Activated T-cell treated with anti-CD3 and anti-CD28 coated beads for 48 hours (primary cell): Measurements from ENCODE around the gene HNMT.
"Not testable (repeated sequence)": the region's sequence is repeated elsewhere in the genome, so short reads cannot be mapped to it uniquely, and the experiment has no call there.

Source experiments
- DNase-seq: peaks from one replicate; pipeline ENCODE4 v3.0.0-alpha.2; 2020; ENCODE audit warnings: low read depth

The HNMT gene

GRCh38 chr2:137946227-137946626 lies 18.0 kb upstream of the HNMT start:
- DNase-seq = no peak

DNA sequence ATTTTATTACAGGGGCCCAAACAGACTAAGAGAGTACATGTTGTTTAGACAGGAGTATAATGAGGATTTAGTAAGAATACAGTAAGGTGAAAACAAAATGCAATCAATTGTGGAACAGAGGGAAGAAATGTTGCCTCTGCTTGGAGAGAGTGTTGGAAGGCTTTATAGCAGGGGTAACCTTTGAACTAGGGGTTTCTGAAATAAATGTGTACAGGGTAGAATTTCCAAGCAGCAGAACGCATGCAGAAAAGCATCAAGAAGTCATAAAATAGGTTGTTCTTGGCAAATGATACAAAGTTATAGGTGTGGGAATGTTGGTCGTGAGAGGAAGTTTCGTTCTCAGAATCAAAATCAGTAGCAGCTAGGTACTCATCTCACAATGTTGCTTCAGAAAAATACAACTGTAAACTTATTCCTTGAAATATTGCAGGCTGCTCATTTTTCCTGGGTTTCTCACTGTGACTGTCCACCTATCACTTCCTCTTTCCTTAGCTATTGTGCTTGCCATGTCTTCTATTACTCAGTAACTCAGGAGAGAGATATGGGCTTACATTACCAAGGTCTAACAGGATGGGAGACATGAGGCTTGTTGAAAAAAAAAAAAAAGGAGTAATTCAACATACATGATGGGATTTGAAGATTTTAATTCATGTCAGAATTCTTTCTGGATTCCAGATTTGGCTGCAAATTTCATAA lies 17.1 kb upstream of the HNMT start:
- DNase-seq = no peak

- peak; percentile 12 for DNase-seq
Measured at GRCh38 chr2:137947728-137948336, 16.4 kb upstream of the HNMT start.

DNA sequence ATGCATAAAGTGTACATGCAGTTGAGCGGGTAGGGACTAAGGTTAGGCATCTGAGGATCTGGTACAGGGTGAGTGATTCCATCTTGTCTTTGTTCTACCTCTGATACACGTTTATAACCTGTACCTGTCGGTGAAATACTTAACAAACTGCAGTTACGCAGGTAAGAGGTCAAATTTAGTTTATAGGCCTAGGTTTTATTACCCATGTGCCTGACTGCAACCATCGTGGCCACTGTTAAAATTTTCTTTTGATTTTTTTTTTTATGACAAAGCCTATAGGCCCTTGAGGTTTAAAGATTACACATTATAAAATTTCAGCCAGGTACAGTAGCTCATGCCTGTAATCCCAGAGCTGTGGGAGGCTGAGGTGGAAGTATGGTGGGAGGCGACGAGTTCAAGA lies 15.4 kb upstream of the HNMT start:
- no peak for DNase-seq

- no peak for DNase-seq
Measured at GRCh38 chr2:137950238-137950637, 14.0 kb upstream of the HNMT start.

- no peak for DNase-seq
Measured at GRCh38 chr2:137951586-137951985, 12.7 kb upstream of the HNMT start.

DNA sequence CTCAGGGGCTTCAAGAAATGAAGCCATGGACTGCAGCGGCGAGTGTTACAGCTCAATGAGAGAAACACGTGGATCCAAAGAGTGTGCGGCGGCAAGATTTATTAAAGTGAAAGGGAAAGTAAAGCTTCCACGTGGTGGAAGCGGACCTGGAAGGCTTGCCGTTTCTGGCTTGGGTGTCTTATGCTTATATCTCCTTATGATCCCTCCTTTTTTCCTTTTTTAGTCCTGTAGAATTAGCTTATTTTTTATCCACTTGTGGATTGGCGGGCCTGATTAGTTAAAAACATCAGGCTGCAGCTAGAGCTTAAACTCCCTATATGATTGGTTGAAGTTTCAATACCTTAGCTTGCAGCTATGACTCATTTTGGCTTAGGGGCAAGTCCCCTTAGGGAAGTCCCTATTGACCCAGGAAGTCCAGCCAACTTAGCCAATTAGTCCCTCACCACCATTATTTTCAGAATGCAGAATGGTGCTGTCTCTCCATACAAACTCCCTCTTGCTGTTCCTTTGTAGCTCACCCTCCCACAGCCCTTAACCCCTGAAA lies 11.6 kb upstream of the HNMT start:
- no peak for DNase-seq

DNA sequence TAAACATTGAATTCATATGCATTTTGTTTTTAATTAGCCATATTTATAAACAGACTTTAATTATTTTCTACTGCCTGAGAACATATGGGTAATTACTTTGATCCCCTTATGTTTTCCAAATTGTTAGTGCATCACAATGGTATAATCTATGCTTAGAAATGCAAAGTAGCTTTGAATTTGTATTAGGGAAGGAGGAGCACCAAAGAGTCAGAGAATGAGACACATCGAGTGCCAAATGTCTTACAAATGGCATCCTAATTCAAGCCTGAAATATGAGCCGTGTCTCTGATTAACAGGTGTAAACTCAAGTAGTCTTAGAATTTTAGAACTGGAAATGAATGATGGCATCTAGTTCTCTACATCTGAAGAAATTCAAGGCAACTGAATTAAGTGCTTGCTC lies 8.7 kb upstream of the HNMT start:
- no peak for DNase-seq

DNA sequence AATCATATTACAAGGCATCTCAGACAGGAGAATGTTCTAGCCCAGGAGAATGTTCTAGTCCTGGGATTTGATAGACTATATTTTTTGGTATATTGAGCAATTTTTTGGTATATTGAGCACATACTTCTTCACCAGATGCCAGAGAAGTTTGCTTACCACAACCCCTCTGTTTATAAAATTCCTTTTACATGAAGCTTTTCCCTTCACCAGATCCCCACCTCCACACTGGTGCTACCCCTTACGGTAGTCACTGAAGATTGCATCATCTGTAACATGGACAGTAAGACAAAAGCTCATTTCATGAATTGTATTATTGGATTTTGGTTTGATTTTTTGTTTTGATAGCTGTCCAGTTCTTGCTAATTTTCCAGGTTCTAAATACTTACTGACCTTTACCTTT lies 7.2 kb upstream of the HNMT start:
- DNase-seq = no peak

DNA sequence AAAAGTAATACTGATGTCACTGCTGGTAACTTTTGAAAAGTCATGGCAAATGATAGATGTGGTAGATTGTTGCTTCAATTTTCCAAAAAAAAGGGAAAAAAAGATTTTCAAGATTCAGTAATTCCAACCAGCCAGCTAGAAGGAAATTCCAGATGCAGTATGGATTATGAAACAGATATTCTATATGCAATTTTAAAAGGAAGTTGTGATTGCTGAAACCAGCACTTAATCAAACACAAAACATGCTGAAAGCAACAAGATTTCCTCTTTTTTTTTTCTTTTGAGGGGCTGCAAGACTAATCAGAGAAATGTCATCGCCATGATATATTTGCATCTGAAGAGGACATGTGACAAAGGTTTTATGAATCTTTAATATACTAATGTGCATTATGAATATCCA lies 5.1 kb upstream of the HNMT start:
- DNase-seq = no peak

DNA sequence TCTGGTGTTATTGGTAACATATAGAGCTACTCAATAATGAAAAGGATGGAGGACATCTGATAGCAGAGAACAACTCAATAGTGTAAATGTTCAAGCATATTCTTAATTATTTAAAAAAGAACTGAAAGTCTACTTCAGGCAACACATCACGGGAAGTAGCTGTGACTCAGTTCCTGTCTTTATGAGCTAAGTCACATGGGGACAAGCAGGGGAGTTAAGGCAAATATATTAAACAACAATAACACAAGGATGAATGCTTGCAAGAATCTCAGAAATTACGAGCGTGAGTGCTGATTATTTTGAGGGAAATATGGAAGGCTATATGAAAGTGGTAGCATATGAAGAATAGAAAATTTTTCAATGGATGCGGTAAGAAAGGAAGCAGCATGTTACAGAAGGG lies 4.0 kb upstream of the HNMT start:
- no peak for DNase-seq

DNA sequence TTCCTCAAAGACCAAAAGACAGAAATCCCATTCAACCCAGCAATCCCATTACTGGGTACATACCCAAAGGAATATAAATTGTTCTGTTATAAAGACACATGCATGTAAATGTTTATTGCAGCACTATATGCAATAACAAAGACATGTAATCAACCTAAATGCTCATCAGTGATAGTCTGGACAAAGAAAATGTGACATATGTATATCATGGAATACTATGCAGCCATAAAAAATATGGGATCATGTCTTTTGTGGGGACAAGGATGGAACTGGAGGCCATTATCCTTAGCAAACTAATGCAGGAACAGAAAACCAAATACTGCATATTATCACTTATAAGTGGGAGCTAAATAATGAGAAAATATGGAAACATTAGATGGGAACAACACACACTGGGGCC lies 2.7 kb upstream of the HNMT start:
- no peak for DNase-seq

DNA sequence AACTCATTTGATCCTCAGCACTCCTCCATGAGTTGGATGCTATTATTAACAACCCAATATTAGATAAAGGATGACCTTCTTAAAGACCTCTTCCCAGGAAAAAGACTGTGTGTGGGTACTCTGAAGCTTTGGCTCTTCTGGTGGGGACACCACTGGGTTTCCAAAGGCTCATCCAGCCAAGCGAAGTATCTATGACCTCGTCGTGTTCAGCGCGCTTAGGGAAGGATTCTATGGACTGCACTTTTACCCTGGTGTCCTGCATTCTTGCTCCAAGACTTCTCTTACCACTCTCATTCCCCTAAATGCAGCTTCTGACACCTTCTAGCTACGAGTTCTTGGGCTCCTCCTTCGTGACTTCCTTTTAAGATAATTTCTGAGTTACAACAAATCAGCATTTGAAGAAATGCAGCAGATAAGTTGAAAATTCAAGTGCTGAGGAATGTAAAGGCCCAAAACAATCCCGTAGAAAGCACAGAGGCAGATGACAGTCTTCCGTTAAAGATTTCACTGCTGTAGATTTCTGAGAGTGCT lies 673 bp upstream of the HNMT start:
- DNase-seq = no peak

DNA sequence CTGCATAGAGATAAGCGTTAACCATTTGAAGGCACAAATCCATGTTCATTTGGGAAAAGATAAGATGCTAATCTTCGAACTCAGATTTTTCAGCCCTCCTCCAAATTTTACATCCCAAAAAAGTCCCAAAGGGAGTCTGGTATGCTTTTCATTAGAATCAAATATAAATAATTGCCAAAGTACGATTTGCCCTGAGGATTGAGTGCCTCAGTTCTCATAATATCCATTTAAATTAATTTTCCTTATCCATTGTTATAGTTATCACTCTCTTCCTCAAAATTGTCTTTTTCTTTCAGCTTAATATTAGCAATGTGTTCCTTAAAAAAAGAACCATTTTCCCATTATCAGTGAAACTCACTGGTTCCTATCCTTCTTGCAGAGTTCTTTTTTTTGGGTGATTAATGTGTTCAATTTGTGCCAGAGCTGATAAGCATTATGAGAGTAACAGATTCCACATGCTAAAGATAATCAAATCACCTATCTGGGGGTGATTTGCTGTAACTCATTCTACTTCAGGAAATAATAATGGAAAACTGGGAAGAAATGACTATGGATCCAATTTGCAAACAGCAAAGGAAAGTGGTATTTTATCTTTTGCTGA lies 686 bp downstream of the HNMT start:
- DNase-seq = no peak

DNA sequence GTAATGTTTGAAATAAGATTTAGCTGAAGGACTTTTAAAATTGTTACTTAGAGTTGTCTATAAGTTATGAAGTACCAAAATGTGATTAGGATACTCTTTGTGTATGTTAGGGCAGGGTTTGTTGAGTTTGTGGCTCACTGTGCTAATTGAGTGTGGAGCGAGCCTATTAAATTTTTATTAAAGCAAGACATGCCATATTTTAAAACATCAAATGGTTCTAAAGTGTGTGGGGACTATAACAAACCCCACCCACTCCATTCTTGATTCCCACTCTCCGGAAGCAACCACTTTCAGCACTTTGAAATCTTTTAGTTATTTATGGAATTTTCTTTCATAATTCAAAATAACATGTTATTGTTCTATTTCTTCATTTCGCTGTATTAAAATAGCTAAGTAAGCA lies 1.8 kb downstream of the HNMT start:
- no peak for DNase-seq

DNA sequence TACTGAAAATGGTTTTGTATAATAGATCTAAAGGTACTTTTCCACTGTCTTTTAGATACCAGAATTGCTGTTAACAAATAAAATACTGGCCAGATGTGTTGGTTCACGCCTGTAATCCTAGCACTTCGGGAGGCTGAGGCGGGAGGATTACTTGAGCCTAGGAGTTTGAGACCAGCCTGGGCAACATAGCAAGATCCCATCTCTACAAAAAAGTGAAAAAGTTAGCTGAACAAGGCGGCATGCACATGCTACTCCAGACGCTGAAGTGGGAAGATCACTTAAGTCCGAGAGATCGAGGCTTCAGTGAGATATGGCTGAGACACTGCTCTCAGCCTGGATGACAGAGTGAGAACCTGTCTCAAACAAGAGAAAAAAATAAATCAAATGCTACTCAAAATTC lies 2.8 kb downstream of the HNMT start:
- DNase-seq = no peak

- DNase-seq = no peak
Measured at GRCh38 chr2:137968477-137969417, 4.5 kb downstream of the HNMT start.

DNA sequence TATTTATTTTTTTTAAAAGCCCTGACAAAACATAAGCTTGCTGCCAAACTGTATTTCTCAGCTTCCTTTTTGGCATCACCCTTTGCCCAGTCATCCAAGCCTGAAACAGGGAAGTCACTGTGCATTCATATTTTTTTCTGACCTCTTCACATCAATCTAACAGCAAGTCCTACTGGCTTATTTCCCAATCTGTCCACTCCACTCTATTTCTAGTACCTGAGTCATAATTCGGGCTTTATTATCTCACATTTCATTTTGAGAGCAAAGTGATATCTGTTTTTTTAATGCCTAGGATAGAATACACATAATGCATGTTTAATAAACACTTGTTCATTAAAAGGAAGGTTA lies 5.1 kb downstream of the HNMT start:
- no peak for DNase-seq

GRCh38 chr2:137969876-137970275 lies 5.6 kb downstream of the HNMT start:
- DNase-seq = no peak

GRCh38 chr2:137971259-137971658 lies 7.0 kb downstream of the HNMT start:
- DNase-seq = not testable (repeated sequence)

DNA sequence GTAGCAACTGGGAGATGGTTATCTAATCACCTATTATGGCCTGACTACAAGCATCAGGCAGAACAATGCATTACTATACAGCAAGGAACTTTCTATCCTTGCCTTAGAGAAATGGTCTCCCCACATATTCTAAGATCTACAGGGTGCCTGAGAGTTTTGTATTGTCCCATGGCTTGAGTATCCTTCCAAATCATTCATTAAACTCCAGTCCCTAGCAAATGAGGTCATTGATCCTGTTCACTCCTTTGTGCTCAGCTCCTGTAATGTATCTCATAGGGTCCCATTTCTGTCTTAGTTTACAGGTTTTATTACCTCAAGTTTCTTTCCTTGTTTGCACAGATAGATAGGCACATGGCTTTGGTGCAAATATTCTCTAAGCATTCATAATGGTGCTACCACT lies 9.0 kb downstream of the HNMT start:
- DNase-seq = no peak
